ENCODE measurements around the gene GALNS.

- no peak for TF ChIP-seq CTCF (IDR thresholded peaks at IDR 0.05; ENCODE audit: borderline replicate concordance, extremely low read depth, low read length, poor library complexity, severe bottlenecking)
- no peak for TF ChIP-seq EZH2 (IDR thresholded peaks at IDR 0.05; ENCODE audit: borderline replicate concordance, low read depth, low read length, severe bottlenecking)
Observed at GRCh38 chr16:88834670-88835069, 22.1 kb downstream of the GALNS start.

Data from DND-41 (cell line).